ENCODE data around the gene CNTN1. TPM values are rescaled to one million over a fixed set of nuclear protein-coding genes. Genes with fewer than 3 reads are reported as not detected.

CNTN1 gene
- total RNA-seq, 1 experiment from 2014 or later: 6.5 TPM

GRCh38 chr12:40907115-40907527, 214.9 kb downstream of the CNTN1 start:
- no CpG with 5 or more reads among the region's 4 CpGs for WGBS (ENCODE audit: extremely low coverage, insufficient read length, low lambda C conversion rate)
- DNase-seq: no peak
- Histone ChIP-seq H3K4me2 (ENCODE audit: insufficient read depth, insufficient read length, low read length) (no peak overlapping the region), H4K20me1 (ENCODE audit: control insufficient read depth, insufficient read depth, insufficient read length) (no peaks in the 10 kb centered on the region), H2BK12ac (ENCODE audit: insufficient read length, low read depth, low read length) (no peak overlapping the region), H3K79me2 (ENCODE audit: insufficient read depth, low read length) (no peaks in the 10 kb centered on the region), H3K23me2 (ENCODE audit: insufficient read length, low read depth, low read length, poor library complexity, severe bottlenecking) (no peaks in the 10 kb centered on the region), H2BK15ac (ENCODE audit: low read depth, low read length) (no peak overlapping the region), H3K9ac (ENCODE audit: extremely low read depth, insufficient read length, low read length) (no peak overlapping the region), H3K9me3 (ENCODE audit: control insufficient read depth, low read depth, low read length) (no peaks in the 10 kb centered on the region), H2AK5ac (ENCODE audit: insufficient read length, low read length) (no peak overlapping the region), H2BK20ac (ENCODE audit: low read depth, low read length, poor library complexity, severe bottlenecking) (no peak overlapping the region), H3K18ac (ENCODE audit: insufficient read length, low read depth, low read length) (no peak overlapping the region), H3T11ph (ENCODE audit: low read length) (no peak overlapping the region), H3K14ac (ENCODE audit: insufficient read depth, low read length) (no peak overlapping the region), H3K4ac (ENCODE audit: low read depth, low read length) (no peak overlapping the region), H3K56ac (ENCODE audit: insufficient read length, low read depth, low read length) (no peak overlapping the region), H3K4me1 (ENCODE audit: insufficient read depth, low read length) (no peaks in the 10 kb centered on the region), H3K27me3 (ENCODE audit: insufficient read depth, low read length) (no peaks in the 10 kb centered on the region), H3K23ac (ENCODE audit: insufficient read length, low read depth, low read length) (no peak overlapping the region), H2BK120ac (ENCODE audit: low read depth, low read length, poor library complexity, severe bottlenecking) (no peak overlapping the region), H4K5ac (ENCODE audit: insufficient read length, low read depth, low read length) (no peak overlapping the region), H4K91ac (ENCODE audit: insufficient read length, low read depth, low read length) (no peak overlapping the region), H3K79me1 (ENCODE audit: insufficient read depth, low read depth, low read length, poor library complexity, severe bottlenecking) (no peaks in the 10 kb centered on the region), H2BK5ac (ENCODE audit: insufficient read length, low read length) (no peak overlapping the region), H4K8ac (replicated peaks; ENCODE audit: insufficient read length, low read depth, low read length) (no peak overlapping the region), H2AFZ (ENCODE audit: low read length) (no peak overlapping the region), H3K27ac (ENCODE audit: insufficient read length, low read depth, low read length) (no peak overlapping the region)
- no peak for TF ChIP-seq CTCF (conservative IDR thresholded peaks at IDR 0.05)
- Mint-ChIP-seq H3K9me3 (no peaks in the 10 kb centered on the region), H3K4me3 (no peak overlapping the region), H3K4me1 (peaks cover 0 to 4% of the 10 kb centered on the region in 2 experiments; a peak in 1 of 4 replicates), H3K36me3 (ENCODE audit: insufficient read depth in 1 of 3, low read depth in 3 of 3) (no peaks in the 10 kb centered on the region), H3K27ac (peak overlapping the region in 2 of 3 experiments; percentile 22 to 23; a peak in 1 of 7 replicates), H3K27me3 (ENCODE audit: low read depth) (no peaks in the 10 kb centered on the region)

All from H9 (cell line).